ENCODE results near the gene RGR.

Gene RGR

GRCh38 chr10:84198206-84198915 lies 46.5 kb upstream of the RGR start:
- TF ChIP-seq REST (IDR thresholded peaks at IDR 0.05; ENCODE audit: insufficient read depth in 1 of 2, low read depth in 2 of 2, low read length in 2 of 2), result no peak
- TF ChIP-seq FOXP2 (optimal IDR thresholded peaks at IDR 0.05; ENCODE audit: borderline replicate concordance, extremely low read depth, extremely low read length, insufficient read depth), result no peak
- TF ChIP-seq TAF1 (IDR thresholded peaks at IDR 0.05; ENCODE audit: borderline replicate concordance, insufficient read depth, low read length), result no peak
- no peak for TF ChIP-seq POLR2AphosphoS5 (IDR thresholded peaks at IDR 0.05; ENCODE audit: low read depth, low read length)
- TF ChIP-seq SIN3A (IDR thresholded peaks at IDR 0.05; ENCODE audit: borderline replicate concordance, insufficient read depth, low read length), result no peak

GRCh38 chr10:84200537-84201243 lies 44.2 kb upstream of the RGR start:
- TF ChIP-seq SIN3A (IDR thresholded peaks at IDR 0.05; ENCODE audit: borderline replicate concordance, insufficient read depth, low read length), result no peak
- TF ChIP-seq REST (IDR thresholded peaks at IDR 0.05; ENCODE audit: insufficient read depth in 1 of 2, low read depth in 2 of 2, low read length in 2 of 2), result no peak
- TF ChIP-seq TAF1 (IDR thresholded peaks at IDR 0.05; ENCODE audit: borderline replicate concordance, insufficient read depth, low read length), result no peak
- no peak for TF ChIP-seq POLR2AphosphoS5 (IDR thresholded peaks at IDR 0.05; ENCODE audit: low read depth, low read length)
- no peak for TF ChIP-seq FOXP2 (optimal IDR thresholded peaks at IDR 0.05; ENCODE audit: borderline replicate concordance, extremely low read depth, extremely low read length, insufficient read depth)

GRCh38 chr10:84201244-84201606 lies 43.6 kb upstream of the RGR start:
- TF ChIP-seq TAF1 (IDR thresholded peaks at IDR 0.05; ENCODE audit: borderline replicate concordance, insufficient read depth, low read length) (no peak), FOXP2 (optimal IDR thresholded peaks at IDR 0.05; ENCODE audit: borderline replicate concordance, extremely low read depth, extremely low read length, insufficient read depth) (no peak), REST (IDR thresholded peaks at IDR 0.05; ENCODE audit: insufficient read depth in 1 of 2, low read depth in 2 of 2, low read length in 2 of 2) (no peak), SIN3A (IDR thresholded peaks at IDR 0.05; ENCODE audit: borderline replicate concordance, insufficient read depth, low read length) (no peak), POLR2AphosphoS5 (IDR thresholded peaks at IDR 0.05; ENCODE audit: low read depth, low read length) (no peak)

GRCh38 chr10:84201682-84202081 lies 43.2 kb upstream of the RGR start:
- TF ChIP-seq TAF1 (IDR thresholded peaks at IDR 0.05; ENCODE audit: borderline replicate concordance, insufficient read depth, low read length) (no peak), REST (IDR thresholded peaks at IDR 0.05; ENCODE audit: insufficient read depth in 1 of 2, low read depth in 2 of 2, low read length in 2 of 2) (no peak), FOXP2 (optimal IDR thresholded peaks at IDR 0.05; ENCODE audit: borderline replicate concordance, extremely low read depth, extremely low read length, insufficient read depth) (no peak), POLR2AphosphoS5 (IDR thresholded peaks at IDR 0.05; ENCODE audit: low read depth, low read length) (no peak), SIN3A (IDR thresholded peaks at IDR 0.05; ENCODE audit: borderline replicate concordance, insufficient read depth, low read length) (no peak)

Data from PFSK-1 (cell line).